HL-60 (cell line): ENCODE results near the gene GADD45GIP1.
A peak's percentile ranks its signal among the peaks of the same experiment; 100 is the strongest.
"Not testable (repeated sequence)": the region's sequence is repeated elsewhere in the genome, so short reads cannot be mapped to it uniquely, and the experiment has no call there.

ENCODE experiments used
- DNase-seq, 2 experiments: peaks; one replicate each; pipeline ENCODE4 v3.0.0-alpha.2; 2010 to 2020; ENCODE audit warnings: low read depth in 1 of 2, low spot score in 1 of 2
- H3K27ac ChIP-seq: fragments of 250-450 bp; sonication (Bioruptor Pico); replicated peaks from 2 replicates; pipeline ENCODE4 v1.5.1; 2020; ENCODE audit warnings: mild to moderate bottlenecking, moderate library complexity
- H3K27me3 ChIP-seq: fragments of 250-450 bp; sonication (Bioruptor Pico); 2 replicates; pipeline ENCODE4 v1.5.1; 2021; ENCODE audit warnings: mild to moderate bottlenecking, moderate library complexity; ENCODE audit not compliant: insufficient read depth, poor library complexity, severe bottlenecking
- H3K4me3 ChIP-seq: replicated peaks from 2 replicates; pipeline ENCODE4 v1.5.1; 2011; ENCODE audit warnings: mild to moderate bottlenecking, control low read depth, low read length; ENCODE audit not compliant: insufficient read depth
- CTCF ChIP-seq: IDR thresholded peaks from one replicate; pipeline ENCODE4 v1.5.1; 2011; ENCODE audit warnings: low read length, control low read depth, inconsistent platforms; ENCODE audit not compliant: insufficient read depth
- GABPA ChIP-seq: IDR thresholded peaks from 2 replicates; pipeline ENCODE4 v1.6.1; 2012; ENCODE audit warnings: low read depth
- POLR2AphosphoS5 ChIP-seq: IDR thresholded peaks from 2 replicates; pipeline ENCODE4 v1.6.1; 2012; ENCODE audit warnings: low read depth
- SPI1 ChIP-seq: IDR thresholded peaks from 2 replicates; pipeline ENCODE4 v1.6.1; 2012; ENCODE audit warnings: low read depth, mild to moderate bottlenecking, borderline replicate concordance
- TF ChIP-seq, protein P1 (sequence below): IDR thresholded peaks from 2 replicates; pipeline ENCODE4 v1.6.1; 2012; ENCODE audit warnings: low read depth; ENCODE audit not compliant: insufficient replicate concordance

Gene GADD45GIP1

DNA sequence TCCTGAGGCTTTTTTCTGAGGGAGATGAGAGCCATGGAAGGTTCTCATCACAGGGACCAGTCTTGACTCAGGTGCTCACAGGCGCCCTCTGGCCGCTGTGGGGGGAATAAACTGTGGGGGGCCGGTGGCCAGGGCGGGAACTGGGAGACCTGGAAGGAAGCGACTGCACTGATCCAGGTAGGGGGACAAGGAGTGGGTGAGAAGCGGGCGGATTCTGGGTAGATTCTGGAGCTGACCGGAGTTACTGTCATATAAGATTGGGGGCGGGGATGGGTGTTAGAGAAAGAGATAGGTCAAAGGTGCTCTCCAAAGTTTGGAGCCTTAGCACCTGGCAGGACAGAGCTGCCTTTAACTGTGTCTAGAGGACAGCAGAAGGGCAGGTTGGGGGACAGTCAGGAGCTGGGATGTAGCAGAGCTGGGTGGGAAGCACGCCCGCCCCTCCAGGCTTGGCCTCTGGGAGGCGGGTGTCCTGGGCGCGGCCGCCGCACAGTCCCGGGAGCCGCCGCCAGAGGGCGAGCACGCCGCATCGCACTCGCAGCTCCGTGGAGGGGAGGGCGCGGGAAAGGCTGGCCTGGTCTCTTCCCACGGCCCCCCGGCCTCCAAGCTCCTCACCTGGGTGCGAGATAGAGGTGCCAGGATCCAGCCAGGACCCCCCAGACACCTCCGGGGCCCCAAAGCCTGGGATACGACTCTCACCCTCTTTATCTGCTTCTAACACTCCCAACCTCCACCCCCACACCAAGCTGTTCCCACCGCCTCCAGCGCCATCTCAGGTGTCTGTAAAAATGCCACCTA lies 8.2 kb upstream of the GADD45GIP1 start:
- Histone ChIP-seq H3K27me3 (no peaks in the 10 kb centered on the region), H3K27ac (peak overlapping the region; percentile 46), H3K4me3 (peak overlapping the region; percentile 35)
- peak in 1 of 2 experiments; percentile 87 for DNase-seq
- no peak for TF ChIP-seq GABPA
- TF ChIP-seq SPI1: peak; percentile 10; the same call in 1 of the 2 replicates
- peak; percentile 77 for TF ChIP-seq CTCF
- TF ChIP-seq, protein P1, sequence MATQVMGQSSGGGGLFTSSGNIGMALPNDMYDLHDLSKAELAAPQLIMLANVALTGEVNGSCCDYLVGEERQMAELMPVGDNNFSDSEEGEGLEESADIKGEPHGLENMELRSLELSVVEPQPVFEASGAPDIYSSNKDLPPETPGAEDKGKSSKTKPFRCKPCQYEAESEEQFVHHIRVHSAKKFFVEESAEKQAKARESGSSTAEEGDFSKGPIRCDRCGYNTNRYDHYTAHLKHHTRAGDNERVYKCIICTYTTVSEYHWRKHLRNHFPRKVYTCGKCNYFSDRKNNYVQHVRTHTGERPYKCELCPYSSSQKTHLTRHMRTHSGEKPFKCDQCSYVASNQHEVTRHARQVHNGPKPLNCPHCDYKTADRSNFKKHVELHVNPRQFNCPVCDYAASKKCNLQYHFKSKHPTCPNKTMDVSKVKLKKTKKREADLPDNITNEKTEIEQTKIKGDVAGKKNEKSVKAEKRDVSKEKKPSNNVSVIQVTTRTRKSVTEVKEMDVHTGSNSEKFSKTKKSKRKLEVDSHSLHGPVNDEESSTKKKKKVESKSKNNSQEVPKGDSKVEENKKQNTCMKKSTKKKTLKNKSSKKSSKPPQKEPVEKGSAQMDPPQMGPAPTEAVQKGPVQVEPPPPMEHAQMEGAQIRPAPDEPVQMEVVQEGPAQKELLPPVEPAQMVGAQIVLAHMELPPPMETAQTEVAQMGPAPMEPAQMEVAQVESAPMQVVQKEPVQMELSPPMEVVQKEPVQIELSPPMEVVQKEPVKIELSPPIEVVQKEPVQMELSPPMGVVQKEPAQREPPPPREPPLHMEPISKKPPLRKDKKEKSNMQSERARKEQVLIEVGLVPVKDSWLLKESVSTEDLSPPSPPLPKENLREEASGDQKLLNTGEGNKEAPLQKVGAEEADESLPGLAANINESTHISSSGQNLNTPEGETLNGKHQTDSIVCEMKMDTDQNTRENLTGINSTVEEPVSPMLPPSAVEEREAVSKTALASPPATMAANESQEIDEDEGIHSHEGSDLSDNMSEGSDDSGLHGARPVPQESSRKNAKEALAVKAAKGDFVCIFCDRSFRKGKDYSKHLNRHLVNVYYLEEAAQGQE: no peak
- TF ChIP-seq POLR2AphosphoS5: peak; percentile 24; the same call in 1 of the 2 replicates

GRCh38 chr19:12959481-12959880 lies 2.5 kb upstream of the GADD45GIP1 start:
- Histone ChIP-seq H3K4me3 (no peak overlapping the region), H3K27me3 (no peaks in the 10 kb centered on the region), H3K27ac (no peak overlapping the region)
- DNase-seq: no peak
- TF ChIP-seq CTCF (no peak), SPI1 (no peak), GABPA (no peak), POLR2AphosphoS5 (no peak)
- TF ChIP-seq, protein P1: no peak

GRCh38 chr19:12957389-12957952 lies 448 bp upstream of the GADD45GIP1 start:
- H3K27me3 ChIP-seq, DNase-seq: not testable (repeated sequence)
- H3K27ac ChIP-seq: peak overlapping the region; percentile 86
- H3K4me3 ChIP-seq: peak overlapping the region; percentile 89

DNA sequence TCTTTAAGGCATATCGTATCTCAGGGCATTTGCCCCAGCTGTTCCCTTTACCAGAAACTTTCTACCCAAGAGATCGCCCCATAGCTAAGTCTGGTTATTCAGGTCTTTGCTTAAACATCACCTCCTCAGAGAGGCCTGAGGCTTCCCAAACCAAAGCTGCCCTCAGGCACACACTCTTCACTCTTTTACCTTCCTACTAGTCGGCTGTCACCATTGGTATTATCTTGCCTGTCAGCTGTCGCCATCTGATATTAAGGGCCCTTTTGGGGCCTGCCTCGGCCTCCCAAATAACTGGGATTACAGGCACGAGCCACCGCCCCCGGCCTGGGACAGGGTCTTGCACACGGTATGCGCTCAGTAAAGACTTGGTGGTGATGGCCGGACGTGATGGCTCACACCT lies 1.0 kb downstream of the GADD45GIP1 start:
- DNase-seq: no peak
- TF ChIP-seq POLR2AphosphoS5 (no peak), SPI1 (no peak), CTCF (no peak), GABPA (no peak)
- TF ChIP-seq, protein P1: no peak
- Histone ChIP-seq H3K4me3 (peak overlapping the region; percentile 89), H3K27me3 (no peaks in the 10 kb centered on the region), H3K27ac (peak overlapping the region; percentile 86)

DNA sequence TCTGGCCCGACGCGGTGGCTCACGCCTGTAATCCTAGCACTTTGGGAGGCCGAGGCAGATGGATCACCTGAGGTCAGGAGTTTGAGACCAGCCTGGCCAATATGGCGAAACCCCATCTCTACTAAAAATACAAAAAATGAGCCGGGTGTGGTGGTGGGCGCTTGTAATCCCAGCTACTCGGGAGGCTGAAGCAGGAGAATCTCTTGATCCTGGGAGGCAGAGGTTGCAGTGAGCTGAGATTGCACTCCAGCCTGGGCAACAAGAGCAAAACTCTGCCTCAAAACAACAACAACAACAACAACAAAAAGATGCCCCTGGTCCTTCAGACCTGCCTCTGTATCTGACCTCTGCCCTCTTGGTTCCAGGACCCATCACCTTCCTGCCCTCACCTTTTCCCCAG lies 1.4 kb downstream of the GADD45GIP1 start:
- peak overlapping the region; percentile 86 for H3K27ac ChIP-seq
- H3K27me3 ChIP-seq, DNase-seq: not testable (repeated sequence)
- peak overlapping the region; percentile 89 for H3K4me3 ChIP-seq
